KOPT-K1 (cell line): ENCODE data around the gene IQGAP1.
"Not testable (repeated sequence)": the region's sequence is repeated elsewhere in the genome, so short reads cannot be mapped to it uniquely, and the experiment has no call there.

Experiments
- H3K27ac ChIP-seq: fragments of 200-600 bp; sonication (generic); 2 replicates; pipeline ENCODE4 v1.5.1; 2016; ENCODE audit warnings: antibody characterized with exemption, mild to moderate bottlenecking, low read depth, low read length; ENCODE audit not compliant: poor library complexity, severe bottlenecking
- H3K36me3 ChIP-seq: fragments of 200-600 bp; sonication (generic); 2 replicates; pipeline ENCODE4 v1.5.1; 2017; ENCODE audit warnings: antibody characterized with exemption, mild to moderate bottlenecking, low read length, moderate library complexity; ENCODE audit not compliant: insufficient read depth
- H3K9me3 ChIP-seq: fragments of 200-600 bp; sonication (generic); 2 replicates; pipeline ENCODE4 v1.5.1; 2017; ENCODE audit warnings: antibody characterized with exemption, low read length, mild to moderate bottlenecking; ENCODE audit not compliant: insufficient read depth, poor library complexity, severe bottlenecking

IQGAP1 gene

GRCh38 chr15:90524018-90524803 is 136.2 kb downstream of the IQGAP1 start:
- not testable (repeated sequence) for H3K9me3 ChIP-seq, H3K27ac ChIP-seq, H3K36me3 ChIP-seq

GRCh38 chr15:90529011-90529370 is 140.9 kb downstream of the IQGAP1 start:
- Histone ChIP-seq H3K27ac (no peak overlapping the region), H3K36me3 (no peaks in the 10 kb centered on the region), H3K9me3 (no peaks in the 10 kb centered on the region)

GRCh38 chr15:90529371-90530249 is 141.6 kb downstream of the IQGAP1 start, which contains the start of gene CRTC3:
TSS of gene CRTC3 (plus strand) at chr15:90529923. CDS start at chr15:90530072, 149 bp downstream.
- H3K36me3 ChIP-seq = no peaks in the 10 kb centered on the region
- H3K27ac ChIP-seq = peak within 1 kb of the TSS; percentile 77
- H3K9me3 ChIP-seq = no peaks in the 10 kb centered on the region

GRCh38 chr15:90530250-90531051 is 142.4 kb downstream of the IQGAP1 start:
- Histone ChIP-seq H3K36me3 (no peaks in the 10 kb centered on the region), H3K27ac (peak overlapping the region; percentile 77), H3K9me3 (no peaks in the 10 kb centered on the region)

- no peaks in the 10 kb centered on the region for H3K36me3 ChIP-seq
- H3K27ac ChIP-seq = no peak overlapping the region
- no peaks in the 10 kb centered on the region for H3K9me3 ChIP-seq
Observed at GRCh38 chr15:90531147-90531546, 143.1 kb downstream of the IQGAP1 start.

DNA sequence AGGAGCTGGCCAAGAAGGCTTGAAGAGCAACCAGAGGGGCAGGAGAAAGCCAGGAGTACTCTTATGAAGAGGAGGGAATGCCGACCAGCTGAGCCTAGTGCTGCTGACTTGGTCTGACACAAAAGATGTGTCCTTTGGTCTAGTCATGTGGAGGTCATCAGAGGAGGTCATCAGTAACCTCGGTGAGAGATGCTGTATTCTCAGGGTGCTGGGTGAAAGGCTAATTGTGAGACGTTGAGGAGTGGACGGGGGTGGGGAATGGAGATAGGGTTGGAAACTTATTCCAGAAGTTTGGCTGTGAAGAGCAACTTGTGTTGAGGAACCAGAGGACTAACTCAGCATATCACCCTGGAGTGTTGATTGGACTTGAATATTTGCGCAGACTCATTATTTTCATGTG is 147.2 kb downstream of the IQGAP1 start:
- H3K9me3 ChIP-seq = no peaks in the 10 kb centered on the region
- H3K27ac ChIP-seq = no peak overlapping the region
- H3K36me3 ChIP-seq = no peaks in the 10 kb centered on the region

DNA sequence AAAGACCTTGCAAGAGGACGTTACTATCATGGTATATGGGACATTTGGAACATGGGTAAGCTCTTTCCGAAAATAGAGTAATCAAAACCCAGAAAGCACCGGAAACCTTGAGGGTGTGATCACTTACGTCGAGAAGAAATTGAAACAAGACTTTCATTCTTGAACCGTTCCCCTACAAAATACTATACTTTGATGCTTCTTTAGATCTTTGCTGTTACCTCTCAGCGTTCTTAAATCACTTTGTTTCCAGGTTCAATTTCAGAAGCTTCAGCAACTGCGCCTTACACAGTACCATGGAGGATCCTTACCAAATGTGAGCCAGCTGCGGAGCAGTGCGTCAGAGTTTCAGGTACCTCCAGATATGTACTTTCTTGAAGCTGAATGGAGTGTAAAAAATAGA is 151.7 kb downstream of the IQGAP1 start:
- H3K36me3 ChIP-seq = peaks cover 23% of the 10 kb centered on the region
- no peaks in the 10 kb centered on the region for H3K9me3 ChIP-seq
- H3K27ac ChIP-seq = peak overlapping the region; percentile 48

DNA sequence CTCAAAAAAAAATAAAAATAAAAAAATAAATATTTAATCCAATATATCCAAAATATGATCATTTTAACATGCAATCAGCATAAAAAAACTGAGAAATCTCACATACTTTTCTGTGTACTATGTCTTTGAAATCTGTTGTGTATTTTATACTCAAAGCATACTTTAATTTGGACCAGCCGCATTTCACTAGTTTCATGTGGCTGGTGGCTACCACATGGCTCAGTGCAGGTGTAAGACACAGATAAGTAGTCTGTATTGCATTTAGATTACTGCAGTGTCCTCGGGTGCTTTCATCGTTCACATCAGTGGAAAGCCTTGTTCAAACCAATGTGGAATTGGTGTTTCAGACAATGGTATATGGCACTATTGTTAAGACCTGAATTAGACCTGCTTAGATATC is 152.7 kb downstream of the IQGAP1 start:
- H3K27ac ChIP-seq = no peak overlapping the region
- no peaks in the 10 kb centered on the region for H3K9me3 ChIP-seq
- peaks cover 23% of the 10 kb centered on the region for H3K36me3 ChIP-seq

DNA sequence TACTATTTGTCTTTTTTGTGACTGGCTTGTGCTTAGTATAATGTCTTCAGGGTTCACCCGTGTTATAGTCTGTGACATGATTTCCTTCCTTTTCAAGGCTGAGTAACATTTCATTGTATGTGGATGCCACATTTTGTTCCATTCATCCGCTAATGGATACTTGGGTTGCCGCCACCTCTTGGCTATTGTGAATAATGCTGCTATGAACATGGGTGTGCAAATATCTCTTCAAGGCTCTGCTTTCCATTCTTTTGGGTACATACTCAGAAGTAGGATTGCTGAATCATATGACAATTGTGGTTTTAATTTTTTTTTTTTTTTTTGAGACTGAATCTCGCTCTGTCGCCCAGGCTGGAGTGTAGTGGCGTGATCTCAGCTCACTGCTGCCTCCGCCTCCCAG is 157.1 kb downstream of the IQGAP1 start:
- Histone ChIP-seq H3K9me3 (no peaks in the 10 kb centered on the region), H3K27ac (no peak overlapping the region), H3K36me3 (peaks cover 35% of the 10 kb centered on the region)

DNA sequence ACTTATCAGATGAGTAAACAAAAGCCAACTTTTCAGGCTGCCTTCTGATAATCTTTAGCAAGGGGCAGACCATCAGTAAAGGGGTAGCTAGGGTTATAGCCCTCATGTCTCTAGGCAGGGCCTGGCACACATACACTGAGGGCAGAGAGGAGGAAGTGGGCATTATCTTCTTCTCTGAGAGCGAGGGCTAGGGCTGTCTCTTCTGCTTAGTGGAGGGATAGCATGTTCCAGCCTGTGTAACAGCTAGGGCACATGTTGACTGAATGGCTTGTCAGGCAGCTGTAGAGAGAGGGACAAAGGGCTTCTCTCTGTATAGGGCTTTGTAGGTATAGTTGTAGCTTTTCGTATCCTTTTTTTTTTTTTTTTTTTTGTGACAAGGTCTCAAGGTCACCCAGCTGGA is 159.5 kb downstream of the IQGAP1 start:
- Histone ChIP-seq H3K27ac (peak overlapping the region; percentile 31), H3K36me3 (peaks cover 34% of the 10 kb centered on the region), H3K9me3 (no peaks in the 10 kb centered on the region)

DNA sequence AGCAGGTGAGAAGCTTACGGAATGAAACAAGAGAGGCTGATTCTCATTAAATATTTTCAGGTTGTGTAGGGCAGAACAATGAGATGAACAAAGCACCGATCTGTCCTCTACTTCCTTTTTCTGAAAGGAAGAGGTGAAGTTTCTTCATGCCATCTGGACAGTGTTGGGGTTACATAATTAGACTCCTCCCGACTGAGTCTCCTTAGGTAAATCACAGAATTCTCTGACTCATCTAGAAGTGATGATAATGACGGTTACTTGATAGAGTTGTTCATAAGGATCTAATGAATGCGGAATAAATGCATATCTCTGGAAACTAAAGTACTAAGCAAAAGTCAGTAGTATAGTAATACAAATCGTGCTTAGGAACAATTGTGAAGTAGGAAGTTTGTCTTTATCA is 162.9 kb downstream of the IQGAP1 start:
- peaks cover 23% of the 10 kb centered on the region for H3K36me3 ChIP-seq

More for the DNA sequence above, 162.9 kb downstream of the IQGAP1 start:
- Histone ChIP-seq H3K27ac (no peak overlapping the region), H3K9me3 (no peaks in the 10 kb centered on the region)
